DMS53 treated with DMSO at 0.1 percent for 48 hours (cell line): Measurements from ENCODE around the gene SMARCA1.

Experiments used
- DNase-seq: peaks from one replicate; lab custom pipeline; 2025; ENCODE audit not compliant: unreplicated experiment; lab: John Stamatoyannopoulos, UW

The SMARCA1 gene

DNA sequence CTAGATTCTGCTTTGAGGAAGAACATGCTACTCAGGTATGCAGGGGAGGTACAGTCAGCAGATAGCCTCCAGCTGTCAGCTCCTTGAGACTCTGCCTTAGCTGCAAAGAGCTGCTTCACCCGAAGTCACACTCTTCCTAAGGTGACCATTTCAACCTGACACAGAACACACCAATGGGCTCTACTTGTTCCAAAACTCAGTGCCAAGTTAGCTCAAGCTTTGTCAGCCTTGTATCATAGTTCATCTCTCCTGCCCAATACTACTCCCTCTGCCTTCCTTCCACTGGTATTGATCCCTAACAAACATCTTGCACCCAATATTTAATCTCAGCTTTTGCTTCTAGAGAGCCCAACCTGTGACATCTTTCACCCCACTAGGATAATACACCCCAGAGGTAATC is 7.8 kb upstream of the SMARCA1 start:
- DNase-seq: no peak

DNA sequence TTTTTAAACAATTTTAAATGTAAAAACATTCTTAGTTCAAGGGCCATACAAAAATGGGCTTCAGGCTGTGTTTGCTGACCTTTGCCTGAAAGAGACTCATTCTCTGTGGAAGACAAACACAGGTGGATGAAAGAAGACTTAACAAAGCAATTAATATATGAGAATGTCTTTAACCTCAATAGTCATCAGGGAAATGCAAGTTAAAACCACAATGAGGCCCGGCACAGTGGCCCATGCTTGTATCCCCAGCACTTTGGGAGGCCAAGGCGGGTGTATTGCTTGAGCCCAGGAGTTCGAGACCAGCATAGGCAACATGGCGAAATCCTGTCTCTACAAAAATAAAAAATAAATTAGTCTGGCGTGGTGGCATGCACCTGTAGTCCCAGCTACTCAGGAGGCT is 7.1 kb upstream of the SMARCA1 start:
- DNase-seq: no peak

DNA sequence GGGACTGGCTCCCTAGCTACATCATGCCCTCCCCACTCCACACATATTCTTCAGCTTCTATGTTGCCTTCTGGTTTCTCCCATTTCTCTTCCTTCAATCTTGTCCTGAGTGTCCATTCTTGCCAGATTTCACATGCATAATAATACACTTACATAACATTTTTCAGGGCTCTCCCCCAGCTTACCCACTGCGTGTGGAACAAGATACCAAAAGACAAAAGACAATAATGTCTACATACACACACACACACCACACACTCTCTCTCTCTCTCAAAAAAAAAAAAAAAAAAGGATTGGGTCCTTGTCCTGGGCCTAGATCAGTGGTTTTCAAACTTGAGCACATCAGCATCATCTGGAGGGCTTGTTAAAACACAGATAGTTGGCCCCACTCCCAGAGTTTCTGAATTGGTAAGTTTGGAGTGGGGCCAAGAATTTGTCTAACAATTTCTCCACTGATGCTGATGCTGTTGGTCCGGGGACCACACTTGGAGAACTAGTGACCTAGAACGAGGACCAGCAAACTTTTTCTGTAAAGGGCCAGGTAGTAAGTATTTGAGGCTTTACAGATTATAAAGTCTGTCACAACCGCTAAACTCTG is 6.5 kb upstream of the SMARCA1 start:
- DNase-seq: no peak

DNA sequence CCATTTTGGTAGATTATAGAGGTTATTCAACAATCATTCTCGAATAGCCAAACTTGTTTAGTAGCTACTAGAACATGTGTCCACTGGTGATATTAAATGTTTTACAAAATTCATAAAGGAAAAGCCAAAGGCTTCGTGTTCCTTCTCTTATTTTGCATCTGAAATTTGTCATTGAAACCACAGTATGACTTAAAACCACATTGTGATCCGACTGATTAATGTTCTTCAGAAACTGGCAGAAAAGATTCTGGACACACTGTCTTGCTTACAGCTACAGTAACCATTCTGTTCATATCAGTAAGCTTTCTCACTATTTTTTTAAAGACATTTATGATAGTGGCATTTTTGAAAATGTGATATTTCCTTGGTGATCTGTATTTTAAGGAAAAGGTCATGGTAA is 2.6 kb upstream of the SMARCA1 start:
- DNase-seq: no peak

DNA sequence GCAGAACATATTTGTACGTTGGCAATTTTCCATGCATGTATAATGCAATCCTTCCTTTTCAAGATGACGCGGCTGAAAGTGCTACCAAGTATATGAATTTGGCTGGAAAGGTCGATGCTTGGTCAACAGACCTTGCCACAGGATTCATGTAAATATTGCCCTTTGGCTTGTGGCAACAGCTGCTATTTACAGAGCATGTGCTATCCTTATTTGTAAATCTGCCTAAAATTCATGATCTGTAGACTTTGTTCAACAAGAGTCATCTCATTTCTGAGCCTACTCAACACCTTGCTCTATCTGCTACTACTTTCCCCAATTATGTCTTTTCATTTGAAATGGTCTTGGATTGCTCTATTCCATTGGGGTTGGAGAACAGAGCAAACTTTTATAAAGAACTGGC is 1.9 kb upstream of the SMARCA1 start:
- peak; percentile 37 for DNase-seq

DNA sequence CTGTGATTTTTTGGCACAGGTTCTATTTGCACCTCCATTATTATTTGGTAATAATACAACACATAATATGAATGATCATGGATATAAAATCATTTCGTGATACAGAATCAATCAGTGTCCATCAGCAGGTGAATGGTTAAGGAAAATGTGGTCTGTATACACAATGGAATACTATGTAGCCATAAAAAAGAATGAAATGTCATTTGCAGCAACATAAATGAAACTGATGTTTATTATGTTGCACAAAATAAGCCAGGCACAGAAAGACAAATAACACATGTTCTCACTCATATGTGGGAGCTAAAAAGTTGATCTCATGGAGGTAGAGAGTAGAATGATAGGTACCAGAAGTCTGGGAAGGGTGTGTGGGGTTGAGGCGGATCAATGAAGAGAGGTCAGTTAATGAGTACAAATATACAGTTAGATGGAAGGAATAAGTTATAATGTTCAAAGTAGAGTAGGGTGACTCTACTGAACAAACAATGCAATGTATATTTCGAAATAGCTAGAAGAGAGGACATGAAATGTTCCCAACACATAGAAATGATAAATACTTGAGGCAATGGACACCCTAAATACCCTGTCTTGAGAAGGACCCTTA is 1.1 kb upstream of the SMARCA1 start:
- no peak for DNase-seq

DNA sequence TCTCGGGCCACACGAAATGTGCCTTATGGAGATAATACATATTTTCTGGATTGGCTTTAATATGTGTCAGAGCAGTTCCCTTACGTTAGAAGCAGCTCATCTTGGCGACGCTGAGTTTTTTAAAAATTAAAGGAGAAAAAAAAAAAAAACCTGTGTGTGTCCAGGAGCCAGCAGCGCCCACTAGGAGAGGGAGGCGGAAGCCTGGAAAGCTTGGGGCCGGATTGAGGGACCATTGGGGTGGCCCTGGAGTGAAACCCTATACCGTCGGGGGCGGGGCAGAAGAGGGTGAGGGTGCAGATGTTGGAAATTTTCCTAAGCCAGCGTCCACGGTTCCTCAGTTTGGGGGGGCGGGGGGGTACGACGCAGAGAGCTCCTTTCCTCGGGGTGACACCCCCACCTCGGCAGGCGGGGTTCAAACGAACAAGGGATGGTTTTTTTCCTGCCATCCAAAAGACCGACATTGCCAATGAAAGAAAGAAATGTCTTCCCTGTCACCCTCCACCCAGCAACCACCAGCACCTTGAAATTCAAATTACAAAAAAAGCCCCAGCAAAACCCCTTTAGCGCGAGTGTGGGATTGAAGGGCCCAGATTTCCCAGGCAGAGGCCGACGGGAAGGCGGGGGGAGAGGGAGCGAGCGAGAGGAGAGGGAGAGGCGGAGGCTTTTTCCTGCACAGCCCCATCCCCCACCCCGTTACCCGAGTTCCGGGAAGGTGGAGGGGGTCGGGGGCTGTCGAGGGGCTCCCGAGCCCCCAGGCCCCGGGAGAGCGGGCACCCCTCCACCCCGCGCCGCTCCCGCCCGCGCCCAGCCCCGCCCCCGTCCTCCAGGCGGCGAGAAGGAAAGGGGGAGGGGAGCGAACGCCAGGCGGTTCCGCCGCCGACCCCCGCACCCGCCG is 859 bp downstream of the SMARCA1 start:
- DNase-seq: peak; percentile 3

DNA sequence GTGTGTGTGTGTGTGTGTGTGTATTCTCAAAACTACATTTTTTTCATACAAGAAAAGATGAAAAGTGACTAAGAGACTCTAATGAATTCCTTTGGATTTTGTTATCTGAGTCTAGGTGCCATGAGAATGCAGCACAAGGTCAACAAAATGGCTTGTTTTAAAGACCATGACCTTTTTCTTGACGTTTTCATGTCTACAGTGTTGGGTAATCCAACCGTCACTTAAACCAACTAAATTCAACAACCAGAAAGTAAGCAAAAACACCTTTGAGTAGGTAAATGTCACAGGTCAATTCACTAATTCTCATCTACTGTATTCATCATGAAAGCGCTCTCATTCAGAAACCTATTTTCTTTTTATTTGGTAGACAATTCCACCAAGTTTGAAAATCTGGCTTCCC is 3.1 kb downstream of the SMARCA1 start:
- no peak for DNase-seq

DNA sequence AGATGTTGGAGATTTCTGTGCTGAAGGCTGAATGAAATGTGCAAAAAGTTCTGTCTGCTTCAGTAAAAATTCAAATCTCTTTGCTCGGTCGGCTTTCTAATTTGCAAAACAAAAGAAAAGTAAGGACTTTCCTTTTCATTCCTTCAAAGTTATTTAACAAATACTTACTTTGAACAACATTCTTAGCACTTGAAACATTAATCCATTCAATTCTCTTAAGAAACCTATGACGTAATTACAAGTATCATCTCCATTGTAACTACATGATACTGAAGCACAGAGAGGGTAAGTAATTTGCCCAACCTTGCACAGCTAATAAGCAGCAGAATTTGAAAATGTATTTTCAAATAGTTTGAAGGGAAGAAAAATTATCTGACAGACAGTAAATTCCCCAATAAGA is 6.9 kb downstream of the SMARCA1 start:
- DNase-seq: no peak

DNA sequence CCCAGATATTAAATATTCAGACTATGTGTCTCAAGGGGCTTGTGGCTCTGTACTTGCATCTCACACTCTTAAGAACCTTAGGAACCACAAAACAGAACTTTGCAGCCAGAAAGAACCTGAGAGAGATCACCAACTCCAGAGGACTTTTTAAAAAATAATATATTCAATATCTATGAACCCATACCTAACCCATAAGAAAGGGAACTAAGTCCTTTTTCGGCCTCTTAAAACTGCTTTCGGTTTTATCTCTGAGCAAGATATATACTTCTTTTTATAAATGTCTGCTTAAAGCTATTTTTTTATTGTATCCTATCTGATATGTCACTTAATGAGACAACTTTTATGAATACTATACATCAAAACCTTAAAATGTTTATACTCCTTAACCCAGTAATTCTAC is 10.9 kb downstream of the SMARCA1 start:
- DNase-seq: no peak

DNA sequence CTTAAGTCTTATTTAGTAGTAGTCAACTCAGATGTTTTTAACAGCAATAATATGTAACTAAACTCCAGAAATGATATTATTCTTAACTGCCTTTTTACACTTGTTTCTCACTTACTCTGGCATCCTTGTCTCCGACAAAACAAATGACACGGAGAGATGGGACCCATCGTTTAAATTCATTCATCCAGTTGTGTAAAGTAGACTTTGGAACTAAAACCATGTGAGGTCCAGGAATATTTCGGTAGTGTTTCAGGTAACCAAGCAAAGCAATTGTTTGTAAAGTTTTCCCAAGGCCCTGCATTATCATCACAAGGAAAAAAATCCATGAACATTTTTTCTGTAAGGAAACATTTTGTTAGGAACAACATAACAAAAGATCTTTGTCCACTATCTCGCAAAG is 11.6 kb downstream of the SMARCA1 start:
- DNase-seq: no peak

DNA sequence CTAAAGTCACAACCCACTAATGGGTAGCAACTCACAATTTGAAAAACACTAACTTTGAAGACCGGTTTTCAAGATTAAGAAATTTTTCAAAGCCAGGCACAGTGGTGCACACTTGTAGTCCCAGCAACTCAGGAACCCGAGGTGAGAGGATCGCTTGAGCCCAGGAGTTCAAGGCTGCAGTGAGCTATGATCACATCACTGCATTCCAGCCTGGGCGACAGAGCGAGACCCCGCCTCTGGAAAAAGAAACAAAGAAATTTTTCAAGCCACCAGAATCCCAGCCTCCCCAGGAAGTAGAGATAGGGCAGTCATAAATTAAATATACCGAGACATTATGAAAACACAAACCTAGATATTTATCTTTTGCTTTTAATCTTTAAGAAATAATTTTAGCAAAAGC is 13.0 kb downstream of the SMARCA1 start:
- no peak for DNase-seq

DNA sequence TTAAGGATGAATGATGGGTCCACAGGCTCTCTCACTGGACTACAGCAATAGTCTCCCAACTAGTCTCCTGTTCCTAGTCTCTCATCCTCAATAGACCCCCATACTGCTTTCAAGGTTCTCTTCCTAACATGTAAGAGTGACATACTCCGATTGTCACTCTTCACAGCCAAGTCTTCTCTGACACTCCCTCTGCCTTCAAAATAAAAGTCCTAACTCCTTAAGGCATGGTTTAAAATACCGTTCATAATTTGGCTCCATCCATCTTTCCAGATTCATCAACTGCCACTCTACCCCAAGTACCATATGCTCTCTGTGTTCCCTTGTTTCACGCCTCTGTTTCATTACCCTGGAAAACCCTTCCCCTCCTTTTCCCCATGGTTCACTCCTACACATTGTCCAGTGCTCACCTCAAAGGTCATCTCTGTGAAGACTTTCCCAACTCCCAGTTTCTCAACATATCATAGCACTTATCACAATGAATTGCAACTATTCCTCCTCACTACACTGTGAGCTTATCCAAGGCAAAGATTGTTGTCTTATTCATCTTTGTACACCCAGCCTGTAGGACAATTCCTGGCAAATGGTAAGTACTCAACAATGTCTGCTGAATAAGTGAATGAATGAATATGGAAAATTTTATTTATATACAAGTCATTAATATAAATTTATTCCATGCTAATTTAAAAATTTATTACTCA is 26.0 kb downstream of the SMARCA1 start:
- no peak for DNase-seq

DNA sequence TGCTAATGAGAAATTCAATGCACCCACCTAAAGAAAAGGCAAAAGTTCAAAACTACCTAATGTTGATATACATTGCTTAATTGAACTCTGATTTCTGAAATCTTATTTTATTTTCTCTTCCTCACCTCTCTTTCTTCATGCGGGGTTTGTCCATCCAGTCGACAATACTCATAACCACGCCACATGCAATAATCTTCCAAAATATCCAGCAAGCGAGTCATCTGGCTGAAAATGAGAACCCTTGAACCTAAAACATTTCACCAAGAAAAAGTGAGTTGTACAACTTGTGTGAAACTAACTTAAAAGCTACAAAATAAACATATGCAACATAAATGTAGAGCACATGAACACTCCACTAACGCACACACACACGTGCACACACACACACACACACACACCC is 26.7 kb downstream of the SMARCA1 start:
- DNase-seq: no peak

DNA sequence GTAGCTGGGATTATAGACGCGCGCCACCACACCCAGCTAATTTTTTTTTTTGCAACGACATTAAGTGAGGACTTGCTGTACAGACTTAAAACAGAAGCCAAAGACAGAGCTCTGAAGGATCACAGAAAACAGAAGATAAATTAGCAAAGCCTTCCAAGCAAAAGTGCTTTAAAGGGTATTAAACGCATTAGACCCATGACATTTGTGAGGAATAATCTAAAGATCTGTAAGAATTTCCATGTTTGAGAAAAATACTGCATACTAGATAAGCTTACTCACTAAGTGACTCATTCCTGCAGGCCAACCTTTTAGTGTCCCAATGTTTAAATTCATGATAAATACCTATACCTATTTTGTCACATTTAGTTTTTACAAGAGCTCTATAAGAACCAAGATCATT is 27.4 kb downstream of the SMARCA1 start:
- DNase-seq: no peak

DNA sequence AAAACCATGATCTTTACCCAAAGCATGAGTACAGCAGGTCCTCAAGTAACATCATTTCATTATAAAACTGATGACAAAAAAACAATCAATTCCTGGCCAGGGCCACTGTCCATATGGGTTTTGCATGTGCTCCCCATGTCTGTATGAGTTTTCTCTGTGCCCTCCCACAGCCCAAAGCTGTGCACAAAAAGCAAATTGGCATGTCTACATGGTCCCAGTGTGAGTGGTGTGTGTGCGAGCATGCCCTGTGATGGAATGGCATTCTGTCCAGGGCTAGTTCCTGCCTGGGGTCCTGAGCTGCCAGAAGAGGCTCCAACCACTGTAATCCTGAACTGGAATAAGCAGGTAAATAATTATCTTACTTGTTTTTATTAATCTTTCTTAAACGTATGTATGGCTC is 28.4 kb downstream of the SMARCA1 start:
- DNase-seq: no peak

DNA sequence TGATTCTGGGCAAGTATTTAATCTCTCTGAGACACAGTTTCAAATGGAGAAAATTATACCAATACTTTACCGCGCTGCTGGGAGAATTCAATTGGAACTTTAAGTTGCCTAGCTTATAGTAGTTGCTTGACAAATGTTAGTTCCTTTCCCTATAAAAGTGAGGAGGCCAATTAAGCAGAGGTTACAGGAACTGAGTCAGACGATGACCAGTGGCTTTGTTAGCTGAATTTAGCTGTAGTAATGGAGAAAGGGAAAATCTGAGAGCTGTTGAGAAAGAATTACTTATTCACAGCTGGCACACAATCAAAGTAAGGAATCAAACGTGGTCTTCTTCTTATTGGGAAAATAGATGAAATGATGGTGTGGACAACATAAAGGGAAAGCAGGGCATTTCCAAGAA is 29.6 kb downstream of the SMARCA1 start:
- no peak for DNase-seq

DNA sequence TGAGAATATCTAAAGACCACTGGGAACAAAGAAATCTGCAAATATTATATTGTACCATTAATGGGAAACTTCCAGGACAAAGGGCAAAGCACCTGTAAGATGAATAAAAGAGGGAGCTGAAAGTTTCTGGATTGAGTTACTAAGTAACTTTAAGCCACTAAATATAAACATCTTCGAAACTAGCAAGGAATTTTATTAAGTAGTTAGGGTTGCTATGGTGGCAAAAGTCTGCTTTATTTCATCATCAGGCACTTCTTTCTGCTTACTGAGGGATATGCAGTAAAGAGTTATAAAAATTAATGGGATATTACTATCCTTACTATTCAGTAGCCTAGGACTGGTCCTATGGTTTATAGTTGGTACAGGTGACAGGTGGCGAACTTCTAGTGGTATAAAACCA is 33.0 kb downstream of the SMARCA1 start:
- no peak for DNase-seq

DNA sequence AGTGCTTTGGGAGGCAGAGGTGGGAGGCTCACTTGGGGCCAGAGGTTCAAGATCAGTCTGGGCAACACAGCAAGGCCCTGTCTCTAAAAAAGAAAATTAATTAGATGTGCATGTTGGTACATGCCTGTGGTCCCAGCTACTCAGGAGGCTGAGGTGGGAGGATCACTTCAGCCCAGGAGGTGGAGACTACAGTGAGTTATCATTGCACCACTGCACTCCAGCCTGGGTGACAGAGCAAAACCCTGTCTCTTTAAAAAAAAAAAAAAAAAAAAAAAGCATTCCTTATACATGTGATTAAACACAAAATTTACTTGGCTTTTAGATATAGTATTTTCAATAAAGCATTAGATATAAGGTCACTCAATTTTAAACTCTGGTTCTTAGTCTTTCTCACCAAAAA is 34.9 kb downstream of the SMARCA1 start:
- DNase-seq: no peak

DNA sequence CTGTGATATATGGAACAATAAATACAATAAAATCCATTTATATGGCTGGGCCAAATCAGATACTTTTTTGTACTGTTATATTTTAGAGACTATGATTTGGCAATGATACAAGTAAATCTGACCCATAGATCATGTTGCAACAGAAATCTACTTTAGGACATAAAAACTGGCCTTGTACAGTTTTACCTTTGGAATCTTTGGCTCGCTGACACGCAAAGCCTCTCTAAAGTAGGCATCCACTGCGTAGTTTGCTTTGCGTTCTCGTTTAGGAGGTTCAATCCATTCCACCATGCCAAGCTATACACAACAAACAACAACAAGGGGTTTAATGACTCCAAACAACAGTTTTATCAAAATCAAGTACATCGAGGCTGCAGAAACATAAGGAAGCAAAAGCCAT is 42.4 kb downstream of the SMARCA1 start:
- no peak for DNase-seq

DNA sequence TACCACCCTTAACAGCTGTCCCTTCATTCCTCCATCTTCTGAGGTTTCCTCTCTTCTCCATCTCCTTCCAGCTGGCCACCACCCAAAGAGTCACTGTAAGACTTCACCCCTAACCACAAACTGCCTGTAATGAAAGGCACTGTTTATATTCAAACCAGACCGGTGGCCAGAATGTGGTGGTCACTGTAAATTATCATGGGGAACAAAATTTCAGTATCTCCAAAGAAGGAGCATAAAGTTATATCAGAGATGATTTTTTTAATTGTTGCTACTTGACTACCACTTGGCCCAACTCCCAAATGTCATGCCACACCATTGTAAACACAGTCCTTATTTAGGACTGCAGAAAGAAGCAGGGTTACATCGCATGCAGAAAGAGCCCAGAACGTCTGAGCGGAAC is 44.8 kb downstream of the SMARCA1 start:
- no peak for DNase-seq

DNA sequence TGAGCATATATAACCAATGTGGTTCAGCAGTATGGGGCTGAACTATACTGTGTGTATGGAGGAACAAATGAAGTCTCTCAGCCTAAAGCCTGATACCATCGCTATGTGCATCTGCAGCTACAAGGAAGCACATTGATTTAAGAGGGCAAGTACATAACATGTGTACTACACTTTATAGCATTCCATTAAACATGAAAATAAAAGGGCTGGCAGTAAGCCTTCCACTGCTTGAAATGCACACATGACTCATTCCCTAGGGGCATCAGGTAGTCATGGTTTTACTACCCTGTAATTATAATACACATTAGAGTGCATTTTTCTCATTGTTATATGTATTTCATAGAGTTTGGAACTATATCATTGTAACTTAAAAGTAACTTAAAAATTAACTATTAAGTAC is 51.2 kb downstream of the SMARCA1 start:
- DNase-seq: no peak
